ENCODE data around the gene GMDS.

Gene GMDS

GRCh38 chr6:2229742-2230141, 15.7 kb downstream of the GMDS start:
- TF ChIP-seq, protein P1, sequence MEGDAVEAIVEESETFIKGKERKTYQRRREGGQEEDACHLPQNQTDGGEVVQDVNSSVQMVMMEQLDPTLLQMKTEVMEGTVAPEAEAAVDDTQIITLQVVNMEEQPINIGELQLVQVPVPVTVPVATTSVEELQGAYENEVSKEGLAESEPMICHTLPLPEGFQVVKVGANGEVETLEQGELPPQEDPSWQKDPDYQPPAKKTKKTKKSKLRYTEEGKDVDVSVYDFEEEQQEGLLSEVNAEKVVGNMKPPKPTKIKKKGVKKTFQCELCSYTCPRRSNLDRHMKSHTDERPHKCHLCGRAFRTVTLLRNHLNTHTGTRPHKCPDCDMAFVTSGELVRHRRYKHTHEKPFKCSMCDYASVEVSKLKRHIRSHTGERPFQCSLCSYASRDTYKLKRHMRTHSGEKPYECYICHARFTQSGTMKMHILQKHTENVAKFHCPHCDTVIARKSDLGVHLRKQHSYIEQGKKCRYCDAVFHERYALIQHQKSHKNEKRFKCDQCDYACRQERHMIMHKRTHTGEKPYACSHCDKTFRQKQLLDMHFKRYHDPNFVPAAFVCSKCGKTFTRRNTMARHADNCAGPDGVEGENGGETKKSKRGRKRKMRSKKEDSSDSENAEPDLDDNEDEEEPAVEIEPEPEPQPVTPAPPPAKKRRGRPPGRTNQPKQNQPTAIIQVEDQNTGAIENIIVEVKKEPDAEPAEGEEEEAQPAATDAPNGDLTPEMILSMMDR (IDR thresholded peaks at IDR 0.05; ENCODE audit: borderline replicate concordance, insufficient read depth, low read depth, low read length), result no peak
- H3K4me3 ChIP-seq (ENCODE audit: low read depth, low read length), result no peak overlapping the region

DNA sequence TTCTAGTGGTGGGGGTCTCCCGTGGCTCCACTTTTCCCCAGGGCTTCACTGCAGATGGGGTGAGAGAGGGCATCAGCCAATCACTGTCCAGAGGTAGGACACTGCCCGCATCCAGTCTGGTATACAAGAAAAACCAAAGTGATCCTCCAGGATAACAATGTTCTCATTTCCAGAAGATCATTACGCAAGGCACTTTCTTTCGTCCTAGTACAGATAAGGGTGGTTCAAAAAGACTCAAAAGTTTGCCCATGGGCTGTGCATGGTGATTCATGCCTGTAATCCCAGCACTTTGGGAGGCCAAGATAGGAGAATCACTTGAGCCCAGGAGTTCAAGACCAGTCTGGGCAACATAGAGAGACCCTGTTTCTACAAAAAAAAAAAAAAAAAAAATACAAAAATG, 16.4 kb downstream of the GMDS start:
- TF ChIP-seq, protein P1 (IDR thresholded peaks at IDR 0.05; ENCODE audit: borderline replicate concordance, insufficient read depth, low read depth, low read length), result no peak
- H3K4me3 ChIP-seq (ENCODE audit: low read depth, low read length), result no peak overlapping the region

DNA sequence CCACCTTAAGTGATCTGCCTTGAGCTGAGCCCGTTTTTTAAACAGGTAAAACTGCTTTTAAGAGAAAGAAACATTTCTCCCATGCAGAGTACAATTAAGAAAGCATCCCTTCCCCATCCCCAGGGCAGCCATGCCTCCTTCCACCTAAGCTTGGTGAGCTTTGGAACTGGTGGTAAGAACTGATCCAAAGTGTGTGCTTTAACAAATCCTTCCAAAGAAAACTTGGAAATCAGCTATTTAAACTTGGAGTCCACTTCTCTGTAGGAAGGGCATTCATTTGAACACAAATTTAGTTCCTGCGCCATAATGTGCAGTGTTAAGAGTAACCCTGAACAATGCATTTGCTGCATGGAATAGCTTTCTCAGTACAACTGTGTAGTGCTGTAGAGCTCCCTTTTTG, 17.0 kb downstream of the GMDS start:
- TF ChIP-seq, protein P1 (IDR thresholded peaks at IDR 0.05; ENCODE audit: borderline replicate concordance, insufficient read depth, low read depth, low read length), result no peak
- no peak overlapping the region for H3K4me3 ChIP-seq (ENCODE audit: low read depth, low read length)

DNA sequence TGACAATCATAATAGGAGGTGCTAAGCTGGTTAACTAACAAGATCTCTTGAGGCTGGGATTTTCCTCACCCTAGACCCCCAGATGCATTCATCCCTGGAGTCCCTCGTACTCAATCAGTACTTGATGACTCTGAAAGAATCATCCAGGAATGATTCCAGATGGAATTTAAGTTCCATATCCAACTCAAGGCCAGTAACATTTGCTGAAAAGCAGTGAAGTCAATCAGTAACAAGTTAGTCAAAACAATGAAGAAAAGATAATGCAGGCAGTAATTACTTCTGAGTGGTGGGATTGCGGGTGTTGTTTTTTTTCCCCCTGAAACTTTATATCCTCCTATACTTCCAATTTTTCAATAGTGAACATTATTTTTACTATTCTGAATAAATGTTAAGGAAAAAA, 18.6 kb downstream of the GMDS start:
- no peak overlapping the region for H3K4me3 ChIP-seq (ENCODE audit: low read depth, low read length)
- TF ChIP-seq, protein P1 (IDR thresholded peaks at IDR 0.05; ENCODE audit: borderline replicate concordance, insufficient read depth, low read depth, low read length), result no peak

- H3K4me3 ChIP-seq (ENCODE audit: low read depth, low read length), result no peak overlapping the region
- TF ChIP-seq, protein P1 (IDR thresholded peaks at IDR 0.05; ENCODE audit: borderline replicate concordance, insufficient read depth, low read depth, low read length), result no peak
These were observed 19.7 kb downstream of the GMDS start for GRCh38 chr6:2225422-2226392.

GRCh38 chr6:2224847-2225382, 20.5 kb downstream of the GMDS start:
- TF ChIP-seq, protein P1 (IDR thresholded peaks at IDR 0.05; ENCODE audit: borderline replicate concordance, insufficient read depth, low read depth, low read length), result no peak
- H3K4me3 ChIP-seq (ENCODE audit: low read depth, low read length), result no peak overlapping the region
